GM12878 (cell line): ENCODE data around the gene SCNN1A. TPM values are rescaled to one million over a fixed set of nuclear protein-coding genes. Genes with fewer than 3 reads are reported as not detected.

Source experiments
- ATAC-seq: fragments of 200-7000 bp; cut with Tn5 transposase; 3 replicates; pipeline ENCODE4 v1.9.1; 2020; ENCODE audit warnings: mild to moderate bottlenecking, moderate library complexity
- BruUV-seq: library from RNA; stranded (reverse); fragments of 400-500 nt; replicated peaks from 2 replicates; lab custom pipeline; 2021; lab: Mats Ljungman, UMichigan
- CTCF ChIA-PET: fragments of 300-600 bp; sonication (Branson Sonifier 250); formaldehyde crosslinking; extraction: SDS; loops from one replicate; lab custom pipeline; 2021; ENCODE audit warnings: inconsistent platforms; lab: Yijun Ruan, JAX
- POLR2A ChIA-PET: fragments of 350-600 bp; formaldehyde crosslinking; extraction: SDS; loops from one replicate; lab custom pipeline; 2021; ENCODE audit warnings: inconsistent platforms; lab: Charles Lee
- RAD21 ChIA-PET: fragments of 300-600 bp; sonication (Branson Sonifier 250); formaldehyde crosslinking; loops from one replicate; lab custom pipeline; 2023; ENCODE audit warnings: antibody characterized with exemption; ENCODE audit not compliant: unreplicated experiment; lab: Charles Lee
- SMC1A ChIA-PET: fragments of 300-600 bp; sonication (Branson Sonifier 250); formaldehyde crosslinking; loops from one replicate; lab custom pipeline; 2023; ENCODE audit not compliant: unreplicated experiment, uncharacterized antibody; lab: Charles Lee
- DNase-seq: peaks from one replicate; pipeline ENCODE4 v3.0.0-alpha.2; 2011; ENCODE audit warnings: low read depth, low spot score
- FAIRE-seq: peaks from 3 replicates; lab custom pipeline; 2011; peaks lifted over from hg19 to GRCh38; lab: Jason Lieb, UNC
- H2AFZ ChIP-seq: 2 replicates; pipeline ENCODE4 v1.6.0; 2011; ENCODE audit warnings: low read depth, low read length, control low read depth; ENCODE audit not compliant: control insufficient read depth
- H3K27ac ChIP-seq: 2 replicates; pipeline ENCODE4 v1.5.1; 2011; ENCODE audit warnings: control low read depth; ENCODE audit not compliant: control insufficient read depth, insufficient read depth
- H3K27me3 ChIP-seq, 2 experiments: replicated peaks in 1 of 2; 2 replicates each; pipeline versions ENCODE4 v1.6.0 to v1.6.1; 2011; ENCODE audit warnings: low read length in 1 of 2; ENCODE audit not compliant: control insufficient read depth in 2 of 2, insufficient read depth in 2 of 2
- H3K36me3 ChIP-seq, 2 experiments: 2 replicates each; pipeline ENCODE4 v1.5.1; 2011; ENCODE audit warnings: low read length in 1 of 2; ENCODE audit not compliant: control insufficient read depth in 2 of 2, insufficient read depth in 2 of 2
- H3K4me1 ChIP-seq: 2 replicates; pipeline ENCODE4 v1.6.1; 2011; ENCODE audit warnings: mild to moderate bottlenecking, low read length, moderate library complexity, mixed read lengths; ENCODE audit not compliant: control insufficient read depth, insufficient read depth
- H3K4me2 ChIP-seq: 2 replicates; pipeline ENCODE4 v1.6.0; 2011; ENCODE audit warnings: control low read depth; ENCODE audit not compliant: control insufficient read depth, insufficient read depth
- H3K4me3 ChIP-seq: fragments of 200-600 bp; sonication (generic); 2 replicates; pipeline ENCODE4 v1.5.1; 2016
- H3K79me2 ChIP-seq: 2 replicates; pipeline ENCODE4 v1.6.0; 2011; ENCODE audit warnings: low read length; ENCODE audit not compliant: control insufficient read depth, insufficient read depth
- H3K9ac ChIP-seq: 2 replicates; pipeline ENCODE4 v1.8.0; 2011; ENCODE audit warnings: low read length, control low read depth, mixed read lengths; ENCODE audit not compliant: control insufficient read depth, insufficient read depth
- H3K9me3 ChIP-seq: replicated peaks from 3 replicates; pipeline ENCODE4 v1.5.1; 2011; ENCODE audit warnings: mild to moderate bottlenecking, low read length; ENCODE audit not compliant: control insufficient read depth, insufficient read depth
- H4K20me1 ChIP-seq: 2 replicates; pipeline ENCODE4 v1.6.0; 2011; ENCODE audit not compliant: control insufficient read depth, insufficient read depth
- CHD4 ChIP-seq: fragments of 200-600 bp; sonication (generic); IDR thresholded peaks from 2 replicates; pipeline ENCODE4 v1.6.1; 2016; ENCODE audit warnings: mild to moderate bottlenecking
- DPF2 ChIP-seq: fragments of 450-650 bp; IDR thresholded peaks from 2 replicates; pipeline ENCODE4 v1.6.1; 2017; ENCODE audit warnings: mild to moderate bottlenecking
- HDAC2 ChIP-seq: fragments of 200-600 bp; sonication (generic); IDR thresholded peaks from 2 replicates; pipeline ENCODE4 v1.6.1; 2017
- MTA3 ChIP-seq: IDR thresholded peaks from 2 replicates; pipeline ENCODE4 v1.6.1; 2012; ENCODE audit warnings: low read length, inconsistent platforms, borderline replicate concordance
- MXI1 ChIP-seq: fragments of 150-350 bp; IDR thresholded peaks from 2 replicates; pipeline ENCODE4 v1.6.1; 2011; ENCODE audit warnings: low read depth, mild to moderate bottlenecking, inconsistent platforms, low read length, improper control_type of control experiment
- NKRF ChIP-seq: fragments of 450-650 bp; conservative IDR thresholded peaks from 2 replicates; pipeline ENCODE4 v1.6.1; 2017; ENCODE audit warnings: mild to moderate bottlenecking, moderate library complexity
- NR2F1 ChIP-seq: fragments of 450-650 bp; conservative IDR thresholded peaks from 2 replicates; pipeline ENCODE4 v1.6.1; 2017; ENCODE audit warnings: mild to moderate bottlenecking
- REST ChIP-seq: IDR thresholded peaks from 2 replicates; pipeline ENCODE4 v1.6.1; 2012; ENCODE audit warnings: mild to moderate bottlenecking, low read depth, low read length
- SREBF2 ChIP-seq: IDR thresholded peaks from 2 replicates; pipeline ENCODE4 v1.6.1; 2012; ENCODE audit warnings: mild to moderate bottlenecking, low read length
- SRF ChIP-seq, 2 experiments: IDR thresholded peaks; 2 replicates each; pipeline ENCODE4 v1.6.1; 2011; ENCODE audit warnings: low read depth in 2 of 2, low read length in 2 of 2, mild to moderate bottlenecking in 1 of 2, moderate library complexity in 1 of 2
- SUZ12 ChIP-seq: fragments of 200-600 bp; sonication (generic); IDR thresholded peaks from one replicate; pipeline ENCODE4 v1.6.1; 2018; ENCODE audit warnings: antibody characterized with exemption, mild to moderate bottlenecking; ENCODE audit not compliant: unreplicated experiment
- TAF1 ChIP-seq: IDR thresholded peaks from 2 replicates; pipeline ENCODE4 v1.6.1; 2011; ENCODE audit warnings: mild to moderate bottlenecking, low read depth, low read length, borderline replicate concordance
- YBX1 ChIP-seq: fragments of 450-650 bp; IDR thresholded peaks from 2 replicates; pipeline ENCODE4 v1.6.1; 2016; ENCODE audit warnings: antibody characterized with exemption
- ZBED1 ChIP-seq: IDR thresholded peaks from 2 replicates; pipeline ENCODE4 v1.6.1; 2016; ENCODE audit warnings: borderline replicate concordance
- ZBTB11 ChIP-seq: fragments of 450-650 bp; formaldehyde crosslinking; IDR thresholded peaks from 2 replicates; pipeline ENCODE4 v1.5.0; 2022; ENCODE audit warnings: mild to moderate bottlenecking, missing genetic modification characterization
- WGBS: methylation state at CpG from one replicate; pipeline ENCODE4 v1.1.6; 2016; ENCODE audit warnings: low lambda C conversion rate; ENCODE audit not compliant: insufficient replicate concordance, insufficient coverage; ENCODE audit errors: missing lambda C conversion rate; 5-methylcytosine and 5-hydroxymethylcytosine counted together
- in situ Hi-C: fragments of 300-500 bp; cut with MboI; formaldehyde crosslinking; loops from 9 replicates; pipeline ENCODE4 v1.14.3; 2018; ENCODE audit warnings: mixed read lengths
- intact Hi-C: fragments of 100-400 bp; cut with micrococcal nuclease; formaldehyde crosslinking; loops from one replicate; pipeline ENCODE4 v1.14.2; 2022; ENCODE audit not compliant: unreplicated experiment
- polyA plus RNA-seq, 11 experiments: library from polyadenylated mRNA; depleted of rRNA in 4 of 11; unstranded in 6 of 11; stranded (reverse) in 5 of 11; fragments of >200 nt; fragmentation: Nextera tagmentation in 4 of 11; fragmentation: Illumina TruSeq in 1 of 11; extraction: Ambion mirVana in 4 of 11; extraction: Trizol in 1 of 11; gene quantifications; 1 replicate in 1 of 11; 2 replicates in 10 of 11; pipeline versions ENCODE4 v1.2.1 to v1.2.3, GENCODE V29; 2011 to 2016; ENCODE audit warnings: inconsistent platforms in 2 of 11, missing spikeins in 2 of 11, low read depth in 1 of 11
- total RNA-seq, 4 experiments: library from RNA; depleted of rRNA in 3 of 4; stranded (reverse); fragments of >200 nt in 3 of 4; fragmentation: Illumina TruSeq in 1 of 4; extraction: Trizol in 1 of 4; gene quantifications; 2 replicates each; pipeline versions ENCODE4 v1.2.1 to v1.2.3, GENCODE V29; 2013 to 2021

Gene SCNN1A
- total and polyA plus RNA-seq, 10 of the 15 experiments (the other 5 are each of a cell fraction or from before 2014, with no cell fraction given): 0.14 to 0.69 TPM; not detected in 8

- Histone ChIP-seq H3K4me2 (no peak overlapping the region), H3K4me3 (no peak overlapping the region), H2AFZ (no peak overlapping the region), H3K79me2 (no peaks in the 10 kb centered on the region), H3K9ac (no peak overlapping the region), H4K20me1 (no peaks in the 10 kb centered on the region), H3K4me1 (no peaks in the 10 kb centered on the region), H3K36me3 (no peaks in the 10 kb centered on the region; a peak in 1 of 4 replicates), H3K27ac (no peak overlapping the region), H3K9me3 (no peaks in the 10 kb centered on the region), H3K27me3 (no peaks in the 10 kb centered on the region; a peak in 1 of 4 replicates)
- TF ChIP-seq ZBED1 (no peak), DPF2 (no peak), SUZ12 (no peak), HDAC2 (no peak), MXI1 (no peak), NR2F1 (no peak), NKRF (no peak), CHD4 (no peak), SRF (IDR thresholded peaks at IDR 0.05; ENCODE audit: low read depth in 2 of 2, low read length in 2 of 2) (no peak), TAF1 (no peak), SREBF2 (no peak), YBX1 (no peak), REST (no peak), MTA3 (no peak), ZBTB11 (no peak)
- ChIA-PET POLR2A (no interaction called here), RAD21 (no interaction called here), SMC1A (no interaction called here), CTCF (no interaction called here)
- WGBS: 67% methylated on average over 2 of the region's 2 CpGs
- BruUV-seq: no TSS peak
- intact Hi-C loops (no loop called here), in situ Hi-C loops (no loop called here)
- no peak for DNase-seq
- FAIRE-seq: no peak
- ATAC-seq: no peak
Observed at GRCh38 chr12:6396031-6396430, 20.7 kb upstream of the SCNN1A start.
